Lung (tissue), 16 donors: ENCODE measurements around the gene BMP10. TPM values are rescaled to one million over a fixed set of nuclear protein-coding genes. Genes with fewer than 3 reads are reported as not detected.

Source experiments
- ATAC-seq: fragments of 200-7000 bp; cut with Tn5 transposase; one replicate; pipeline ENCODE4 v1.9.1; 2020; ENCODE audit warnings: moderate number of reproducible peaks; ENCODE audit not compliant: insufficient read depth, low FRiP score
- DNase-seq, 3 donors: peaks; one replicate each; pipeline ENCODE4 v3.0.0-alpha.2; 2013 to 2017
- H3K27ac ChIP-seq, 2 donors: one replicate each; pipeline ENCODE4 v1.5.1; 2013; ENCODE audit warnings: mild to moderate bottlenecking in 2 of 2, moderate library complexity in 2 of 2, control low read depth in 1 of 2, inconsistent platforms in 1 of 2, low read depth in 1 of 2, low read length in 1 of 2
- H3K27me3 ChIP-seq, 3 donors: one replicate each; pipeline ENCODE4 v1.5.1; 2013; ENCODE audit warnings: low read length in 2 of 3; ENCODE audit not compliant: control insufficient read depth in 3 of 3, insufficient read depth in 3 of 3
- H3K36me3 ChIP-seq, 4 donors: one replicate each; pipeline ENCODE4 v1.5.1; 2013; ENCODE audit warnings: low read length in 4 of 4, mild to moderate bottlenecking in 1 of 4, moderate library complexity in 1 of 4; ENCODE audit not compliant: control insufficient read depth in 4 of 4, insufficient read depth in 4 of 4
- H3K4me1 ChIP-seq, 5 donors: one replicate each; pipeline ENCODE4 v1.5.1; 2013; ENCODE audit warnings: low read length in 5 of 5, mild to moderate bottlenecking in 2 of 5, moderate library complexity in 1 of 5; ENCODE audit not compliant: control insufficient read depth in 5 of 5, insufficient read depth in 5 of 5
- H3K4me3 ChIP-seq: one replicate; pipeline ENCODE4 v1.5.1; 2013; ENCODE audit warnings: mild to moderate bottlenecking, control low read depth, moderate library complexity
- H3K9ac ChIP-seq, 2 donors: one replicate each; pipeline ENCODE4 v1.5.1; 2013; ENCODE audit warnings: low read length in 2 of 2, control low read depth in 1 of 2; ENCODE audit not compliant: insufficient read depth in 1 of 2
- H3K9me3 ChIP-seq, 4 donors: one replicate each; pipeline ENCODE4 v1.5.1; 2013; ENCODE audit warnings: low read length in 3 of 4, mild to moderate bottlenecking in 1 of 4, moderate library complexity in 1 of 4; ENCODE audit not compliant: control insufficient read depth in 4 of 4, insufficient read depth in 3 of 4
- CTCF ChIP-seq: IDR thresholded peaks from 2 replicates; pipeline ENCODE4 v1.5.1; 2012; ENCODE audit warnings: mild to moderate bottlenecking; ENCODE audit errors: control extremely low read depth, extremely low read depth
- WGBS, 2 donors: extraction: QIAGEN DNeasy Blood & Tissue Kit; methylation state at CpG; one replicate each; pipeline ENCODE4 v1.1.7; 2013; 5-methylcytosine and 5-hydroxymethylcytosine counted together
- long read RNA-seq, 5 donors: transcript quantifications; one replicate each; lab custom pipeline, GENCODE V29; 2026
- polyA plus RNA-seq, 2 donors: library from polyadenylated mRNA; stranded (reverse); fragments of 200-250 nt; gene quantifications; one replicate each; pipeline ENCODE4 v1.2.1, GENCODE V29; 2013
- total RNA-seq, 2 donors: library from RNA; depleted of rRNA in 1 of 2; stranded (reverse); fragments of >200 nt in 1 of 2; gene quantifications; one replicate each; pipeline ENCODE4 v1.2.1, GENCODE V29; 2014 to 2021
- donor health status: control.
- donor health status: control.
- donor health status: Bipolar disorder and iron deficiency.
- donor health status: healthy.
- donor health status: DM: yes; HTN: yes; CAD: no.

BMP10 gene
- under 1 TPM in 1 of 2 donors, not detected in 1; 0.31 TPM for total RNA-seq
- not detected for polyA plus RNA-seq
- long read RNA-seq, donor 1: 0 reads
- long read RNA-seq, donor 2: 0 reads
- long read RNA-seq, donor 3: 0 reads
- long read RNA-seq, donor 4: 0 reads
- long read RNA-seq, donor 5: 0 reads

GRCh38 chr2:68871159-68871764, at the start of gene BMP10:
Gene BMP10, minus strand, starts transcription at chr2:68871397. Its CDS starts 39 bp downstream, at chr2:68871358.
- Histone ChIP-seq H3K9me3 (peaks cover 0 to 2% (median 0%) of the 10 kb centered on the region in 4 donors), H3K4me3 (no peak within 1 kb of the TSS), H3K4me1 (no peaks in the 10 kb centered on the region), H3K27me3 (no peaks in the 10 kb centered on the region), H3K9ac (no peak within 1 kb of the TSS), H3K36me3 (no peaks in the 10 kb centered on the region), H3K27ac (no peak within 1 kb of the TSS)
- no peak for TF ChIP-seq CTCF
- 85 to 86% methylated on average over 6 of the region's 6 CpGs for WGBS, 2 donors
- ATAC-seq: no peak
- DNase-seq: no peak

- no peak for ATAC-seq
- no peak for TF ChIP-seq CTCF
- no peaks in the 10 kb centered on the region for H3K9me3 ChIP-seq
- WGBS, 2 donors: 82 to 83% methylated on average over 6 of the region's 6 CpGs
- no peaks in the 10 kb centered on the region for H3K36me3 ChIP-seq
- H3K4me3 ChIP-seq: no peak overlapping the region
- no peak for DNase-seq
- H3K27ac ChIP-seq: no peak overlapping the region
- no peaks in the 10 kb centered on the region for H3K27me3 ChIP-seq
- peaks cover 0 to 2% (median 0%) of the 10 kb centered on the region in 5 donors for H3K4me1 ChIP-seq
- H3K9ac ChIP-seq: no peak overlapping the region
These were observed 49.4 kb upstream of the BMP10 start for GRCh38 chr2:68920481-68921170.

GRCh38 chr2:68918497-68918896, 47.3 kb upstream of the BMP10 start:
- 89 to 91% methylated on average over 7 of the region's 7 CpGs for WGBS, 2 donors
- no peak for TF ChIP-seq CTCF
- Histone ChIP-seq H3K27ac (no peak overlapping the region), H3K9me3 (no peaks in the 10 kb centered on the region), H3K36me3 (no peaks in the 10 kb centered on the region), H3K27me3 (no peaks in the 10 kb centered on the region), H3K9ac (no peak overlapping the region), H3K4me3 (no peak overlapping the region), H3K4me1 (peaks cover 0 to 2% (median 0%) of the 10 kb centered on the region in 5 donors)
- ATAC-seq (no peak), DNase-seq (no peak)
